NCI-H446 (cell line): ENCODE data around the gene SLC50A1.
A peak's percentile ranks its signal among the peaks of the same experiment; 100 is the strongest.

Source experiments
- DNase-seq, 2 experiments: peaks; one replicate each; lab custom pipeline; 2025; lab: John Stamatoyannopoulos, UW

Gene SLC50A1

DNA sequence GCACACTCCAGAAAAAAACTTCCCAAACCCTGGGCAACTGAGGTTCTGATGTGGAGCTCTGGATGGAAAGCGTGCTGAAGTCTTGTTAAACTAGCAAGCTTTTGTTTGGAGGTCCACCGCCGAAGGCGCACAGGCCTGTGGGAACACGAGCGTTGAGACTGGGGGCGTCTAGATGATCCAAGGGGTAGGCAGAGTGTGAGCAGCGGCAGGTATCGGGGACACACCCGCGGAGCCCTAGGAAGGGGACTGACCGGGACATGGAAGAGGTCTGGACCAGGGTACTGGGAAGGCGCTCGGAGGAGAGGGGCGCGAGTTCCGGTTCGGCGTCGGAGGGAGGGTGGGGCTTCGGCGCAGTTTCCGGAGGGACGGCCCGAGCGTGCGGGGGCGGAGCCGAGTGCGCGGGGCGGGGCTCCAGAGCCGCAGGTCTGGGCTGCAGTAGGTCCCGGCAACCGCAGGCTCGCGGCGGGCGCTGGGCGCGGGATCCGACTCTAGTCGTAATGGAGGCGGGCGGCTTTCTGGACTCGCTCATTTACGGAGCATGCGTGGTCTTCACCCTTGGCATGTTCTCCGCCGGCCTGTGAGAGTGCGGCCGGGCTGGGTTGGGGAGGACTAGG lies at the start of gene SLC50A1:
Gene SLC50A1 (plus strand): TSS at position 438 of the 614 bp plus-strand sequence. CDS start 60 bp downstream, at position 498.
- DNase-seq: peak; percentile 93 to 97

GRCh38 chr1:155086128-155086741 lies 49.4 kb upstream of the SLC50A1 start:
- DNase-seq: peak; percentile 34 to 64

- DNase-seq: no peak
Observed at GRCh38 chr1:155086856-155087535, 48.7 kb upstream of the SLC50A1 start.

DNA sequence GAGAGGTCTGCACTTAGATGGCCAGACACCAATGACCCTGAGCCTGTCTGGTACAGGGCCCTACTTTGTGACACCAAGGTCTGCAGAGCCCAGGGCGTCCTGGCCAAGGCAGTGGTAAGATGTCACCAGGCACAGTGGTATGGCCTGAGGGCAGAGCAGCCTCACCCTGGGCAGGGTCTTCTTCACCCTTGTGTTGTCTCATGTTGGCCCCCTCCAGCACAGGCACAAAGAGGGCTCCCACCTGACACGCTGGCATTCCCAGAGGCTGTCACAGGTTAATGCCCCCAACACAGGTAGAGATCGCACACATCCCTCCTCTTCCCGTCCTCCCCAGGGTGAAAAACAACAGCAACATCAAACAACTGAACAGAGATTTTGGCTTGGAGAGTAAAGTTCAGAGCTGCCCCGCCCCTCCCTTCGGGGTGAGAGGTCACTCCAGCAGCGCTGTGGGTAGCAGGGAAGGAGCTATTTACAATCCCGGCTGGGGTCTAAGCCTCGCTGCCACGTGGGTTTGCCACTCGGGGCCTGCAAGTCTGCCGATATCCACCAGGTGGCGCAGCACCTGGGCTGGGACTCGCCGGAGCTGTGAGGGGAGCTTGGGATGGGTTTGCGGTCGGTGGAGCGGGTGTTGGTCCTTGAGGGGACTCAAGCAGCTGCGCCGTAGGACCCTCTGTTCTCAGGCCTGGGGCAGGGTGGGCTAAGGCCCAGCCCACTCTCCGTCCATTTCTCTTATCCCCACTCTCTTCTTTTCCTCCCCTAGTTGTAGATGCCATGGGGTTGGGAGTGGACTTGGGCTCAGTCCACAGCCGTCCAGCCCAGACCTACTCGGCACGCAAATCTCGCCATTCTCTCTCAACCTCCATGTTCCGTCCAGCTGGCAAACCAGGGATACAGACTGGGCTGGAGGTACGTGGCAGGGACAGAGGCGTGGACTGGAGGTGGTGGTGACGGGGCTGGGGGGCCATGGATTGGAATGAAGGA lies 44.3 kb upstream of the SLC50A1 start:
- peak; percentile 51 to 91 for DNase-seq

DNA sequence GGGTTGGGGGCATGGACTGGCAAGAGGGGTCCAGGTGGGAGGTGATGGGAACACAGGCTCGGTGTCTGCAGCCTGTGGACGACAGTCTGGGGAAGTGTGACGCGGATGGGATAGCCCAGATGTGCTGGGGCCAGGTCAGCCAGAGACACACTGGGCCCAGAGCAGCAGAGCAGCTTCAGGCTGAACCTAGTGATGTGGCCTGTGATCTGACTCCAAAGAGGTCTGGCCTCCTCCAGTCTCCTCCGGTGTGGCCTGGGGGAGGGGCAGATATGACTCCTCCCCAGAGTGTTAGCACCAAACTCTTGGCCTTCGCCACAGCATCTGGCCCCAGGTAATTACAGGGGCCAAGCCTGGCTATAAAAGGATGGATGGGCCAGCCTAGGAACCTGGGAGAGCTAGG lies 43.5 kb upstream of the SLC50A1 start:
- DNase-seq: no peak

- DNase-seq: no peak
Observed at GRCh38 chr1:155092641-155093040, 43.0 kb upstream of the SLC50A1 start.

DNA sequence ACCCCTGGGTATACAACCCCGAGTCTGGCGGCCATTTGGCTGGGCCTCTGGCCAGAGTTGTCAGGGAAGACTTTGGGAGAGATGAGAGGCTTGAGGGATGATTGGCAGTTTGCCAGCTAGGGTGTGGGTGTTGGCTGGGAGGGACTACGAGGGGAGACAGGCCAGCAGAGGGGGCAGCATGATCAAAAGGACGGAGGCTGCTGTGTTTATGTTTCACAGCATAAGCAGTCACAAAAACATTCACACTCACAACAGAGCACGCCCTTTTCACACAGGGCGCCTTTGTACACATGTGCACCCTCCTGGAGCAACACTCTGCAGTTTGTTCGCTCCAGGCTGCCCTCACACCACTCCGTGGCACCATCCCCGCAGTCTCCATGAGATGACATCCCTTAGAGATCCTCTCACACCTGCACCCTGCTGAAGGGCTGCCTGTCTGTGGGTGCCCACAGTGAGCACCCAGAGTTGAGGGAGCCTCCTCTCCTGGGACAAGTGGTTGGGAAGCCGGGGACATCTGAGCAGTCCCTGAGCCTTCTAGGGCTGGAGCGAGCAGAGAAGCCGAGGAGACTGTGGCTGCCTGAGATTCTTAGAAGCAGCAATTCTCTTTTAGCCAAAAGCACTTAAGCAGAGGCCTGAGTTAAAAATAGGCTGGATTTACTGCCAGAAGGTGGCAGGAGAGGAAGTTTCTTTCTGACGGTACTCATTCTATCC lies 41.6 kb upstream of the SLC50A1 start:
- peak; percentile 85 to 91 for DNase-seq

DNA sequence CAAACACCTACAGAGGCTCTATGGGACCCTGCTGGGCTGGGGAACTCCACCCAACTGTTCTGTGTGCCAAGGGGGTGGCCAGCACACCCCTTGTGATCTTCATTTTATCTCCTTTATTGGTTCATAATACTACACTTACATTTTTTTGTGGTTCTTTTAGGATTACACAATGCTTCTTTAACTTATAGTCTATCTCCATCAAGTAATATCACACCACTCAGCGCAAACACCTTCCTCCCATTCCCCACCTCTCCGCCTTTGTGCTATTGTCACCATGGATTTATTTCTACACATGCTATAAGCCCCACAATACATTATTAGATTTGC lies 41.1 kb upstream of the SLC50A1 start:
- no peak for DNase-seq

GRCh38 chr1:155099331-155099730 lies 36.3 kb upstream of the SLC50A1 start:
- DNase-seq: no peak

DNA sequence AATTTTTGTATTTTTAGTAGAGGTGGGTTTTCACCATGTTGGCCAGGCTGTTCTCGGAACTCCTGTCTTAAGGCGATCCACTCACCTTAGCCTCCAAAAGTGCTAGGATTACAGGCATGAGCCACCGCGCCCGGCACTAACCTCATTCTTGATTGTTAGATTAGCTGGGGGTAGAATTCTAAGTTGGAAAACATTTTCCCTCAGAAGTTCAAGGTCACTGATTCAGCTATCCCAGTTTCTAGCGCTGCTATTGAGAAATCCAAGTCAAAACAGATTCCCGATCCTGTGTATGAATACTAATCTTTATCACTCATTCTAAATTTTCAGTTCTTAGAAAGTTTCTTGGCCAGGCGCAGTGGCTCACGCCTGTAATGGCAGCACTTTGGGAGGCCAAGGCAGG lies 32.3 kb upstream of the SLC50A1 start:
- no peak for DNase-seq

GRCh38 chr1:155104605-155105534 lies 30.8 kb upstream of the SLC50A1 start:
- DNase-seq: no peak

DNA sequence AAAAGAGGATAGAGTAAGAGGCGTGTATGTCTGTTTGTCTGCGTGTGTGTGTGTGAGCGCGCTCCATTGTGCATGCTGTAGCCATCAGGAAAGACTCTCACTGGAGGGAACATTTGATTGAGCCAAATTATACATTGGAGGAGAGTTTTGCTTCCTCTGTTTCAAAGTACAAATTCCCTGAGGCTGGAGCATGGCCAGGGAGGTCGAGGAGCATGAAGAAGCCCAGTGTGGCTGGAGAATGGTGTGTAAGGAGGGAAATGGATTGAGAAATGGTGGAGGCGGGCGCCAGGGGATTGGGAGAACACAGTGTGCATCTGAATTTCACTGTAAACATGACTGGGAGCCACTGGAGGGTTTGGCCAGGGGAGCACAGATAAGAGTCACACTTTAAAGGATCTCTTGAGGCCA lies 30.0 kb upstream of the SLC50A1 start:
- DNase-seq: no peak

DNA sequence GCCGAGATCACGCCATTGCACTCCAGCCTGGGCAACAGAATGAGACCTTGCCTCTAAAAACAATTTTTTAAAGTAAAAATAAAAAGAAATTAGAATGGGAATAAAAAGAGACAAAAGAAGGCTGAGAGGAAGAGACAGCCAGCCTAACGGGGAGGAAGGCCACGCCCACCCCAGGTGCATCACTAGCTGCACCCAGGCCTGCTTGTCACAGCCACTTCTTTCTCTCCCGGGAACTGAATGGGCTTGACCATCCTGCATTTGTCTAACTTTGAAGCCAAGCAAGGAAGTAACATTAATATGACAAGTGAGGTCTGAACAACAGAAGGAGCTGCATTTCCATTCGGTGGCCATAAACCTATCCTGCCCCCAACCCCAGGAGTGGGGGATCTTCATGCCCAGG lies 28.8 kb upstream of the SLC50A1 start:
- DNase-seq: no peak

- no peak for DNase-seq
Observed at GRCh38 chr1:155107309-155108264, 28.1 kb upstream of the SLC50A1 start.

GRCh38 chr1:155108296-155108695 lies 27.4 kb upstream of the SLC50A1 start:
- no peak for DNase-seq

- DNase-seq: no peak
Observed at GRCh38 chr1:155110381-155110780, 25.3 kb upstream of the SLC50A1 start.

DNA sequence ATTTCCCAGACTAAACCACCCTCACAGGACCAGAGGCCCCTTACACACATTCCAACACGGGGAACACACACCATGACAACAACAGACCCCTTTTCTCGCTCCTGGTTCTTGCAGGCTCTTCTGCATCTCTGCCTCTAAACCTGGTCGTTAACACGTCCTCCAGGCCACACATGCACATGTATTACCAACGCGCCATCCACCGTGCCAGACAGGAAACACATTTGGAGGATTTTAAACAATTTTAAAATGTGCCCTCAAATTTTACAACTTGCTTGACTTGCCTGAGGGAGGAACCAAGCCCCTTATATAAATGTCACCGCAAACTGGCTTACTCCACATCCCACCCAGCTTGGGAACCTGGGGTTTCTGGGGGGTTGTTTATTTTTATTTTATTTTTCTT lies 24.8 kb upstream of the SLC50A1 start:
- DNase-seq: no peak

DNA sequence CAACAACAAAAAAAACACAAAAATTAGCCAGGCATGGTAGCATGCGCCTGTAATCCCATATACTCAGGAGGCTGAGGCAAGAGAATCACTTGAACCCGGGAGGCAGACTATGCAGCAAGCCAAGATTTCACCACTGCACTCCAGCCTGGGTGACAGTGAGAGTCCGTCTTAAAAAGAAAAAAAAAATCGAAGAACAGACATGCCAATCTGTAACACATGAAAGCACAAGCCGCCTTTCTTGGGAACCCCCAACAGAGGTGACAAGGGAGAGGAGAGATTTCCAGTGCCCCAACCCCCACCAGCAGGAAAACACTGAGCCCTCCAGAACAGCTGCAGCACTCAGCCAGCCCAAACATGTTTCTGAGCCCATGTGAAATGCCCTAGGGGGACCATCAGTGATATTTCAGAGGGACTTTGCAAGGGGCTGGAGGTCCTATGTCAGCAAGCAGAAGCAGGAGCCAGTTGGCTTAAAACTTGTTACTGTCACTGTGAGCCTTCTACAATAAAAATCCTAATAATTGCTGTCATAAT lies 22.1 kb upstream of the SLC50A1 start:
- DNase-seq: no peak

DNA sequence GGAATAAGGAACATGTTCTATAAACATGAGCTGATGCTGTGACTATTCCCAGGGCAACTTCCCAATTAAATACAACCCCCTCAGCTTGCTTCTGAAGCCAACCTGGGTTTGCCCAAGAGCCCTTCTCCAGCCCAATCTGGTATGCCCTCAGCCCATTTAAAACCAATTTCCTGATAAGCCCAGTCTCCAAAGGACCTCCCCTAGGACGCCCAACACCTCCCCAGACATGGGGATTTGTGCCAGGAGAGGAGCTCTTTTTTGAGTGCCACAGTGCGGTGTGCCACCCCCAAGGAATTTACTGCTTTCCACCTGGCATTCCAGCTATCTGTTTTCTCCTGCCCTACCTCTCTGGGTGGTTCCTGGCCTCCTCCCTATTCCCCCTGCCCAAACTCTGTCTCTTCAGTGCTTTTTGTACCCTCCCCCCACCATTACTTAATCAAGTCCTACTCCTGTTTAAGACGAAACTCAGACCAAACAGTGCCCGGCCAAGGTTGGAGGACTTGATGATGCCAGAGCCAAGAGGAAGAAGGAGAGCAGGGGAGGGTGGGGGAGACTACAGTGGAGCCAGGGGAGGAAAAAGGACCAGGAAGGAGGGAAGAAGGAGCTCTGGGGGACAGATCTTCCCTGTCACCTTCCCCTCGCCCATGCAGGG lies 19.4 kb upstream of the SLC50A1 start:
- no peak for DNase-seq
